ENCODE data around the gene ZNF557.
"Not testable (repeated sequence)": the region's sequence is repeated elsewhere in the genome, so short reads cannot be mapped to it uniquely, and the experiment has no call there.

- not testable (repeated sequence) for TF ChIP-seq POLR2AphosphoS5 (IDR thresholded peaks at IDR 0.05; ENCODE audit: low read depth, low read length); TAF1 (IDR thresholded peaks at IDR 0.05; ENCODE audit: borderline replicate concordance, low read depth, low read length)
Observed at GRCh38 chr19:7030278-7030677, 39.2 kb upstream of the ZNF557 start, which contains the start of gene MBD3L5.

Measured in GM12892 (cell line).